Measurements from ENCODE around the gene XKR8. TPM values are rescaled to one million over a fixed set of nuclear protein-coding genes. Genes with fewer than 3 reads are reported as not detected.

Gene XKR8
- polyA plus RNA-seq, 3 donors: 12.3 to 36.7 (median 25.9) TPM

- Mint-ChIP-seq H3K9me3 (peaks cover 0 to 3% (median 0%) of the 10 kb centered on the region in 7 donors), H3K27me3 (ENCODE audit: low read depth in 3 of 3) (peaks cover 0 to 3% (median 3%) of the 10 kb centered on the region in 3 donors), H3K27ac (no peak overlapping the region), H3K4me3 (no peak overlapping the region), H3K4me1 (peaks cover 3% of the 10 kb centered on the region), H3K36me3 (no peaks in the 10 kb centered on the region)
- no peak overlapping the region for H2AFZ ChIP-seq (ENCODE audit: insufficient read depth, low read depth, low read length, poor library complexity, severe bottlenecking)
- H3K36me3 ChIP-seq (replicated peaks in 1 of 2; ENCODE audit: control insufficient read depth in 1 of 2, insufficient read depth in 2 of 2, low read length in 2 of 2): no peaks in the 10 kb centered on the region
- H3K9me3 ChIP-seq (replicated peaks in 1 of 2; ENCODE audit: control insufficient read depth in 1 of 2, insufficient read depth in 1 of 2, low read length in 2 of 2): no peaks in the 10 kb centered on the region
- DNase-seq: no peak
- WGBS (ENCODE audit: insufficient coverage): no CpG with 5 or more reads among the region's 3 CpGs
- no peaks in the 10 kb centered on the region for H3K27me3 ChIP-seq (ENCODE audit: control insufficient read depth in 2 of 2, insufficient read depth in 2 of 2, low read length in 2 of 2)
- H3K4me2 ChIP-seq (replicated peaks; ENCODE audit: extremely low read depth, low read length, poor library complexity, severe bottlenecking): no peak overlapping the region
- intact Hi-C loops (cut with micrococcal nuclease): no loop called here
- no peaks in the 10 kb centered on the region for H3K4me1 ChIP-seq (ENCODE audit: control insufficient read depth in 1 of 2, insufficient read depth in 2 of 2, low read length in 2 of 2)
- H3K27ac ChIP-seq (ENCODE audit: low read depth in 1 of 2, low read length in 2 of 2): no peak overlapping the region
- no peaks in the 10 kb centered on the region for H4K20me1 ChIP-seq (ENCODE audit: insufficient read depth, low read length)
- no peak for TF ChIP-seq CTCF (IDR thresholded peaks at IDR 0.05)
- no peaks in the 10 kb centered on the region for H3K79me2 ChIP-seq (ENCODE audit: insufficient read depth, low read length)
- H3K9ac ChIP-seq (ENCODE audit: insufficient read depth, low read length, poor library complexity, severe bottlenecking): no peak overlapping the region
- no peak overlapping the region for H3K4me3 ChIP-seq (replicated peaks in 1 of 3; ENCODE audit: low read depth in 2 of 3, low read length in 3 of 3)
These were observed 7.6 kb upstream of the XKR8 start for GRCh38 chr1:27952147-27952546.

- H4K20me1 ChIP-seq (ENCODE audit: insufficient read depth, low read length): no peaks in the 10 kb centered on the region
- H3K9ac ChIP-seq (ENCODE audit: insufficient read depth, low read length, poor library complexity, severe bottlenecking): no peak overlapping the region
- Mint-ChIP-seq H3K27ac (no peak overlapping the region), H3K36me3 (no peaks in the 10 kb centered on the region), H3K9me3 (peaks cover 0 to 3% (median 0%) of the 10 kb centered on the region in 7 donors), H3K4me3 (no peak overlapping the region), H3K4me1 (peaks cover 9% of the 10 kb centered on the region), H3K27me3 (ENCODE audit: low read depth in 3 of 3) (peaks cover 0 to 3% (median 3%) of the 10 kb centered on the region in 3 donors)
- no peaks in the 10 kb centered on the region for H3K9me3 ChIP-seq (replicated peaks in 1 of 2; ENCODE audit: control insufficient read depth in 1 of 2, insufficient read depth in 1 of 2, low read length in 2 of 2)
- no peak overlapping the region for H3K27ac ChIP-seq (ENCODE audit: low read depth in 1 of 2, low read length in 2 of 2)
- H3K27me3 ChIP-seq (ENCODE audit: control insufficient read depth in 2 of 2, insufficient read depth in 2 of 2, low read length in 2 of 2): no peaks in the 10 kb centered on the region
- TF ChIP-seq CTCF (IDR thresholded peaks at IDR 0.05): no peak
- DNase-seq: no peak
- H2AFZ ChIP-seq (ENCODE audit: insufficient read depth, low read depth, low read length, poor library complexity, severe bottlenecking): no peak overlapping the region
- no peak overlapping the region for H3K4me3 ChIP-seq (replicated peaks in 1 of 3; ENCODE audit: low read depth in 2 of 3, low read length in 3 of 3)
- intact Hi-C loops (cut with micrococcal nuclease): no loop called here
- peaks cover 8 to 9% of the 10 kb centered on the region in 2 donors for H3K4me1 ChIP-seq (ENCODE audit: control insufficient read depth in 1 of 2, insufficient read depth in 2 of 2, low read length in 2 of 2)
- no peak overlapping the region for H3K4me2 ChIP-seq (replicated peaks; ENCODE audit: extremely low read depth, low read length, poor library complexity, severe bottlenecking)
- no peaks in the 10 kb centered on the region for H3K79me2 ChIP-seq (ENCODE audit: insufficient read depth, low read length)
- 97% methylated on average over 10 of the region's 10 CpGs for WGBS (ENCODE audit: insufficient coverage)
- no peaks in the 10 kb centered on the region for H3K36me3 ChIP-seq (replicated peaks in 1 of 2; ENCODE audit: control insufficient read depth in 1 of 2, insufficient read depth in 2 of 2, low read length in 2 of 2)
These were observed 5.6 kb upstream of the XKR8 start for GRCh38 chr1:27954186-27954585.
